ENCODE measurements around the gene RABL3.
A peak's percentile ranks its signal among the peaks of the same experiment; 100 is the strongest.
"Not testable (repeated sequence)": the region's sequence is repeated elsewhere in the genome, so short reads cannot be mapped to it uniquely, and the experiment has no call there.

The RABL3 gene

DNA sequence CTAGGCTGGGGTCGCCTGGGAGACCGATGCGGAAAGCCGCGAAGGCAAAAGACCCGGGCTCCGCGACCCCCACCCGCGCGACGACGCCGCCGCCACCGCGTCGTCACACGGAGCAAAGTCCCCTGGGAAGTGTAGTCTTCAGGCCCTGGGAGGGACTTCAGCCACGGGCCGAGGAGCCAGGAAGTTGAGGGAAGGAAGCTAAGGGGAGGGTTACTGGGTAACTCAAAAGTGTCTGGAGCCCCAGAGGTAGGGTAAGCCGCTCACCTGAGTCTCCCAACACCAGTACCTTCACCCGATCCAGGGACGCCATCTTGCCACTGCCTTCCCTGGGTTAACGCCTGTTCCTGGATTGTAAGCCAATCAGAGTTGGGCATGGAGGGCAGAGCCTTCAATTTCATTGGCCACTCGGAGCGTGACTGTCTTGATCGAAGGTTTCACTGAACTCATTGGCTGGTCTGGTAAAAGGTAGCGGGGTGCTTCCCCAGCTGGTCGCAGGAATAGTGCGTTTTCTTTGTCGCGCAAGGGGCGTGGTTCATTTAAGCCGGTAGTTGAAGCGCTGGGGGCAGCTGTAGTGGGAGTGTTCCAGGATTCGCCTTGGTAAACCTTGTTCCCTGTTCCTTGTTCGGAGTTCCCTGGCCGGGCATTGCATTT, at the start of gene RABL3, which contains the start of gene GTF2E1:
TSS of gene RABL3 (minus strand) at position 319 of the 651 bp plus-strand sequence. CDS start at position 310, 9 bp downstream.
TSS of gene GTF2E1 (plus strand) at position 547 of the 651 bp plus-strand sequence. CDS start 7,809 bp downstream, outside the sequence.
- peak; percentile 99 for DNase-seq (ENCODE audit: low spot score)
- TF ChIP-seq, protein P1, sequence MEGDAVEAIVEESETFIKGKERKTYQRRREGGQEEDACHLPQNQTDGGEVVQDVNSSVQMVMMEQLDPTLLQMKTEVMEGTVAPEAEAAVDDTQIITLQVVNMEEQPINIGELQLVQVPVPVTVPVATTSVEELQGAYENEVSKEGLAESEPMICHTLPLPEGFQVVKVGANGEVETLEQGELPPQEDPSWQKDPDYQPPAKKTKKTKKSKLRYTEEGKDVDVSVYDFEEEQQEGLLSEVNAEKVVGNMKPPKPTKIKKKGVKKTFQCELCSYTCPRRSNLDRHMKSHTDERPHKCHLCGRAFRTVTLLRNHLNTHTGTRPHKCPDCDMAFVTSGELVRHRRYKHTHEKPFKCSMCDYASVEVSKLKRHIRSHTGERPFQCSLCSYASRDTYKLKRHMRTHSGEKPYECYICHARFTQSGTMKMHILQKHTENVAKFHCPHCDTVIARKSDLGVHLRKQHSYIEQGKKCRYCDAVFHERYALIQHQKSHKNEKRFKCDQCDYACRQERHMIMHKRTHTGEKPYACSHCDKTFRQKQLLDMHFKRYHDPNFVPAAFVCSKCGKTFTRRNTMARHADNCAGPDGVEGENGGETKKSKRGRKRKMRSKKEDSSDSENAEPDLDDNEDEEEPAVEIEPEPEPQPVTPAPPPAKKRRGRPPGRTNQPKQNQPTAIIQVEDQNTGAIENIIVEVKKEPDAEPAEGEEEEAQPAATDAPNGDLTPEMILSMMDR (IDR thresholded peaks at IDR 0.05): no peak
- H3K27ac ChIP-seq: peak within 1 kb of the TSS; percentile 93 to 94
- H3K4me3 ChIP-seq: peak within 1 kb of the TSS; percentile 86

GRCh38 chr3:120791913-120792312, 49.6 kb upstream of the RABL3 start:
- TF ChIP-seq, protein P1 (IDR thresholded peaks at IDR 0.05): no peak
- Histone ChIP-seq H3K27ac (no peak overlapping the region), H3K4me3 (no peak overlapping the region)
- DNase-seq (ENCODE audit: low spot score): no peak

DNA sequence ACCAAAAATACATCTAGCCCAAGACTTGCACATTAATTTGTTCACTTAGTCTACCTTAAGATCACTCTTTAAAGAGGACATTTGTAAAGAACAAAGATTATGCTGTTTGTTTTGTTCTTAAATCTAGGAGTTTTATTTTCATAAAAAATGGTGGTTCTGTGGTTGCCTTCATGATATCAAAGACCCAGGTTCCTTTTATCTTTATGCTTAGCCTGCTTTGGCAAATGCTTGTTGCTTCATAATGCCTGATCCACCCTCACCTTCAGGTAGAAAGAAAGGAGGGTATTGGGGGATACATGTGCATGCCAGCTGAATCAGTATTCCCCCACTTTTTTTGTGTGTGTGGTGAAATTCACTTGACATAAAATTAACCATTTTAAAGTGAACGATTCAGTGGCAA, 48.7 kb upstream of the RABL3 start:
- Histone ChIP-seq H3K4me3 (no peak overlapping the region), H3K27ac (no peak overlapping the region)
- TF ChIP-seq, protein P1 (IDR thresholded peaks at IDR 0.05): no peak
- DNase-seq (ENCODE audit: low spot score): no peak

DNA sequence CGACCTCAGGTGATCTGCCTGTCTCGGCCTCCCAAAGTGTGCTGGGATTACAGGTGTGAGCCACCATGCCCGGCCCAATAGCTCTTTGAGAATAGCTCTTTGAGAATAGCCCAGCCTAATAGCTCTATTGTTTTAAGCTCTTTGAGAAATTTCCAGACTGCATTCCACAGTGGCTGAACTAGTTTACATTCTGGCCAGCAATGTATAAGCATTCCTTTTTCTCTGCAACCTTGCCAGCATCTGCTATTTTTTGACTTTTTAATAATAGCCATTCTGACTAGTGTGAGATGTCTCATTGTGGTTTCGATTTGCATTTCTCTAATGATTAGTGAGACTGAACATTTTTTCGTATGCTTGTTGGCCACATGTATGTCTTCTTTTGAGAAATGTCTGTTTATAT, 43.5 kb upstream of the RABL3 start:
- not testable (repeated sequence) for H3K4me3 ChIP-seq; H3K27ac ChIP-seq; DNase-seq (ENCODE audit: low spot score)

DNA sequence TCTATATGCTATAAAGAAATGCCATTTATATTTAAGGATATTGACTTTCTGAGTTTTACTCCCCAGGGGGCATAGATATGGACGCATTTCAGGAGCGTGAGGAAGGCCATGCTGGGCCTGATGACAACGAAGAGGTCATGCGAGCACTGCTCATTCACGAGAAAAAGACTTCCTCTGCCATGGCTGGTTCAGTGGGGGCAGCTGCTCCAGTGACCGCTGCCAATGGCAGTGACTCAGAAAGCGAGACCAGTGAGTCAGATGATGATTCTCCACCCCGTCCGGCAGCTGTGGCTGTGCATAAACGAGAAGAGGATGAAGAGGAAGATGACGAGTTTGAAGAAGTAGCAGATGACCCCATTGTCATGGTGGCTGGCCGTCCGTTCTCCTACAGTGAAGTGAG, 38.7 kb upstream of the RABL3 start:
- Histone ChIP-seq H3K27ac (no peak overlapping the region), H3K4me3 (no peak overlapping the region)
- DNase-seq (ENCODE audit: low spot score): no peak
- TF ChIP-seq, protein P1 (IDR thresholded peaks at IDR 0.05): no peak

- H3K4me3 ChIP-seq: no peak overlapping the region
- TF ChIP-seq, protein P1 (IDR thresholded peaks at IDR 0.05): no peak
- H3K27ac ChIP-seq: no peak overlapping the region
- DNase-seq (ENCODE audit: low spot score): no peak
Observed at GRCh38 chr3:120778776-120779175, 36.5 kb upstream of the RABL3 start.

DNA sequence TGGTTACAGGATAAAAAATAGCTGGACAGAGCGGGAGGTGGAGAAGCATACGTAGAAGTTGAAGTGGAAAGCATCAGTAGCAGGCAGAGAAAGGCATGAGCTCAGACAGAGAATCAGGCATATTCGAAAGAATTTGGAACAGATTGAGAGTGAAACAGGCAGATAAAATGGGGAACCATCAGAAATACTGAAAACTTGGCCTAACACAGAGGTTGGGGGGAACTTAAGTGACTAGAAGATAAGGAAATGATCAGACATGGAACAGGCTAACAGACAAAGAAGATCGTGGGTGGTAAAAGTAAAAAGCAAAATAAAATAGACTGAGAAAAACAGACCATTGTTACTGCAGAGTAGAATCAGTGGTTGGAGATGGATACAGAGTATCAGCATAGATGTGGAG, 33.1 kb upstream of the RABL3 start:
- TF ChIP-seq, protein P1 (IDR thresholded peaks at IDR 0.05): no peak
- no peak overlapping the region for H3K4me3 ChIP-seq
- no peak overlapping the region for H3K27ac ChIP-seq
- no peak for DNase-seq (ENCODE audit: low spot score)
